GM21390 (cell line): ENCODE results near the gene NRCAM.

Experiments
- ATAC-seq: cut with Tn5 transposase; IDR thresholded peaks from one replicate; pipeline ENCODE4 v1.9.1; 2021; ENCODE audit not compliant: unreplicated experiment

The NRCAM gene

GRCh38 chr7:108252177-108252576, 204.1 kb downstream of the NRCAM start:
- ATAC-seq: no peak

DNA sequence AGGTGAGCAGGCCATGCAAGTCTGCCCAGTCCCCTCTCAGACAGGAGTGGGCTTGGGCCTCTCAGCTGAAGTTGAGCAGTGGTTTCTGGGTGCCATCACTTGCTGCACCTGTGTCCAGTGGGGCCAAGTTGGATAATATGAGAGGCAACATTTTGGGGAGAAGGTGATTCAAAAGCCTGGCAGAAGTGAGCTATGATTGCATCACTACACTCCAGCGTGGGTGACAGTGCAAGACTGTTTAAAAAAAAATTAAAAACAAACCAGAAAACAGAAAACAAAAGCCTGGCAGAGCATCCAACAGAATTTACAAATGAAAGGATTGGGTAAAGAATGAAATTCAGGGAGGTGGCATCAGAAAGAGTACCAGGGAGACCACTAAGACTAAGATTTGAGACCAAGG, 204.5 kb downstream of the NRCAM start:
- ATAC-seq: no peak

DNA sequence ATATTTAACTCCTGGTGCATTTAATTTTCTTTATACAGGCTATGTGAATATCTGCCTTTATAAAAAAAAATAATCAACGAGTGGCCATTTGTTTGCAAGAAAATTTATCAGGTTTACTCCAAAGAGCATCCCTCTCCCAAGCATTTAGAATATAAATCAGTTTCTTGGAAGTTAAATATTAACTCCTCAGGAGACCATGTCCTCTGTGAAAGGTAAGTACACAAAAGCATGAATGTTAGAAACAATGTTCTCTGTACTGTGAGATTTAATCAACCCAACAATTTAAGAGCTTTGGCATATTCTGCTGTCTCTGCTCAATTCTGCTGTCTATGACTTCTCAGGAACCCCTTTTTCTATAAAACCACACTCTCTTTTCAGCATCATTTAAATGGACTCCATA, 206.8 kb downstream of the NRCAM start:
- no peak for ATAC-seq

DNA sequence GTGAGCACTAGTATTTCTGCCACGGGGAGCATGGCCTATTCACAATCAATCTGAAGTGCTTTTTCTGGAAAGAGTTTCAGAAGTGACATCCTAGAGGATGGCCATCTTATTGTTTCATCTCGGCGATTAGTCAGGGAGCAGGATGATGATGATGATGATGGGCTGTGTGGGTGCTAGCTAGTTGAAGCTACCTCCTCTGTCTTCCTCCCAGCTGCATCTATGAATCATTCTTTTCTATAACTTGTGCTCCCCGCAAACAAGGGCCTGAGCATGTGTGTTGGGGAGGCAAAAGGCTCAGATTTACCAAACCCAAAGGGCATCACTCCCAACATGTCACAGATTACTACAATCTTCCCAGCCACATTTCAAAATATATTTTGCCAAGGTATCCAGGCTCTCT, 207.4 kb downstream of the NRCAM start:
- no peak for ATAC-seq

GRCh38 chr7:108248418-108248817, 207.8 kb downstream of the NRCAM start:
- ATAC-seq: no peak

DNA sequence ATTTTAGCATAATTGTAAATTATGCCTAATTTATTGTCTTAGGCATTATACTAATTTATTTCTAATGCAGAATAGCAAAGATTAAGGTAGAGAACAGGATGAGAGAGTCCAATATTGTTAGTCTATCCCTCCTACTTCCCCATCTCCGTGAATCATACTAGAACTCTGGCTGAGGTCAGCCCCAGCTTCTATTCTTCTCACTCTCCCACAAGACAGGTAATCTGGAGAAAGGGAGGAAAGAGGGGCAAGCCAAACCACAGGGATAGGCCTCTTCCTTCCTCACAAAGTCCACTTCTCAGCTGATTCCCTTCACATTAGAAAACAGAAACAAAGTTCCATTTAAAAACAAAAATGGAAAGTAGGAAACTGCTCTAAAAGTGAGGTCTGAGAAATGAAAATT, 208.6 kb downstream of the NRCAM start:
- no peak for ATAC-seq

DNA sequence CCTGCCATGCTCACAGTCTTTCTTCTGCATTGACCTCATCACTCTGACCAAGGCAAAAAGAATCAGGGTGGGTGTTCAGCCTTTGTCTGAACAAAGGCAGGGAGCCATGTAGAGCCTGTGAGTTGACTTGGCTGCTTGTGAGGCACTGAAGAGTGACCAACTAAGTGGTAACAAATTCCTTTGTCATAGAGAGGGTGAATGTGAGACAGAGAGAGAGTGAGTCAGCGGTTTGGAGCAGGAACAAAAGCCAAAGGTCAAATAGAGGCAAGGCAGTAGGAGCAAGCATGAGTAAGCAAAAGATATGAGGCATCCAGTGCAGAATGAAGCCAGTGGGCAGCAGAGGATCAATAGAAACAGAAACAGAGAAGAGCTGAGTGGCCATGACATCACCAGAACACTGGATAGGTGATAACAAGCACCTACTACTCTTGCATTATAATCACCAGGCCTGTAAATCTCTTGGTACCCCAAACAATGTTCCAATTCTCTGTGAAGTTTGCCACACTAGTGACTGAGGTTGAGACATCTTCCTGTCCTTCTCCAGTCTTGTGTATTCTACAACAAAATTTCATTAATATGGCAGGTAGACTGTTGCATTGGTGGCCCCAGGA, 209.9 kb downstream of the NRCAM start:
- ATAC-seq: peak; percentile 73

DNA sequence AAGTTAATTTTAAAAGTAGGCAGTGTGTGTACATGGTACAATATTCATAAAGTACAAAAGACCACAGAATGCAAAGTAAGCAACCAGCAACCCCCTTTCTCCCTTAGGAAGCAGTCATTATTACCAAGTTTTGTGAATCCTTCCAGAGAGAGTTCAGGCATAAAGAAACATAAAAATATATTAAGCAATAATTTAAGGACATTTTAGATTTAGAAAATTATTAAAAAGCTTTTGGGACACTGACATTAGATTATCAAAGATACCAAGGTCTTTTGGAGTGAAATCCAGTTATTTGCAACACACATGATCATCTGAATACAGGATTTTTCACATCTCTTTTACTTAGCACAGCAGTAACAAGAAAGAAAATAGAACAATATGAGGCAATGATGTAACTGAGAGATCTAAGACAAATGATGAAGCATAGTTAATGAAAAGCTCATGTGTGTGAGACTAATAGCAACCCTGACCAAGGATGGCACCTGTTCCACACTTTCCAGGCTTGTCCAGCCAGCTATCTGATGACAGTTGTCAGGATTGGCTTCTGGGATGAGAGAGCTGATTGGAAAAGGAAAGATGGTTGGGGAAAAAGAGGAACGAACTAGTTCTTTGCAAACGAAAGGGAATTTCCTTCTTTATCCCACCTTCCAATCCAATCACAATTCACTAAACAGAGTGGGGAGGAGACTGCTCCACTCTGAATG, 210.6 kb downstream of the NRCAM start:
- no peak for ATAC-seq

DNA sequence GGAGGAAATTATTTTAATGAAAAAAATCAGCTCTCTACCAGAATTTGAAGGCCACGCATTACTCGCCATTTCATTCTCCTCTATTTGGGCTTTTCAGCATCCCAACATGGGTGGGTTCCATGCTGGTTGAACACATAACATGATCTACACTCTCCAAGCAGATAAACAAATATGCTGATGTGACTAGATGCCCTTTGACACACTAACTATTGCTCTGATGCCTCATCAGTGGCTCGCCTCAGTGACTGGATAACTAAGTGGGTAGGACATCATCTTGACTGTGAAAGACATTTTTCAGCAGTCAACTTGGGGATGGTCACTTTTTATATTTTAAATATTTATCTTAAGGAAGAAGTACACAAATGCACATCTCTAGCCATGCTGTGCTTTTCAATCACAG, 212.1 kb downstream of the NRCAM start:
- no peak for ATAC-seq

- no peak for ATAC-seq
Observed at GRCh38 chr7:108239501-108240225, 216.6 kb downstream of the NRCAM start.

DNA sequence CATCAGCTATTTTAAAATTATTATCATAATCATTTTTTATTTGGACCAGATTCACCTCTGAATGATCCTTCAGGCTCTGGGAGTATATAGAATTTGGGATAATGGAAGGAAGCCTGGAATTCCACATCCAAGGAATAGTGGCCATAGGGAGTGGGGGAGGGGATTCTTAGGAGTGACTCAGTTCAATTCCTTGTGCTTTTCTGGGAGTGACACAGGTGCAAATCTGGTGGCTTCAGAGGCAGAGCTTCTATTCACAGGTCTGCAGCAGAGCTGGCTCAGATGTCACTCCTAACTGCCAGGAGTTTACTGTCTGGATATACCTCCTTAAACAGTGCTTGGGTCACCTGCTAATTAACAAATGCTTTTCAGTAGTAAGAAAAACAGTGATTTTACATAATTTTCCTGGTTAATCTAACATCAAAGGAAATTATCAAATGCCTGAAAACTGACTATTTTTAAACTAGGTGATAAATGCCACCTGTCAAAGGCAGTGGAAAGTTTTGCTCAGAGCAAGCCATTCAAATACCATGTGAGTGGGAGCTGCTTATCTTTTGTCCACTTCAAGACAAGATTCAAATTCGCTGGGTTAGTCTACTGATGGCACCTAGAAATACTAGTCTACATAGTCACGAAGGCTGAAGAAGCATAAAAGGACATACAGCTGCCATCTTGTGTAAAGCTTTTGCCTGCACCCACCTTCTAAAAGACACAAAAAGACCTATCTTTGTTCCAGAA, 219.4 kb downstream of the NRCAM start:
- no peak for ATAC-seq

DNA sequence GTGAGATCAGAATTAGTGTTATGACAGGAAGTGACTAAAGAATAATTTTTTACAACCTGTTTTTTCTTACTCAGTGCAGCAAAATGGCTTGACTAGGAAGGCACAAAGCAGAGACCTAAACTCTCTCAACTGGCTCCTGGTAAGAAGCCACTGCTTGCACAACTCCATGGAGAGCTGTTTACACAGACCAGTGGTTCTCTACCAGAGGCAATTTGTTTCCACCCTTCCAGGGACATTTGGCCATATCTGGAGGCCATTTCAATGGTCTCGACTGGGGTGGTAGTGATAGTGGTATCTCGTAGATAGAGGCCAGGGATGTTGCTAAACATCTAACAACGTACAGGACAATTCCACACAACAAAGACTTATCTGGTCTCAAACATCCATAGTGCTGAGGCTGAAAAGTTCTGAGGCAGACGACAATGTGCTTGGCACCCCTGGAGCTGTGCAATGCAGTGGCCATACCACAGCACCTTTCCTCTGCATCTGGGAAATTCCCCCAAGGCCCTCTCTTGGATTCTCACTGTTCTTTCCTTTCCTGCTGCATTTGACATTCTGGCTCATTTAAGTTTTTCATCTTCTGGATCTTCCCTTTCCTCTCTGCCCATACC, 220.7 kb downstream of the NRCAM start:
- no peak for ATAC-seq

GRCh38 chr7:108234971-108235450, 221.2 kb downstream of the NRCAM start:
- ATAC-seq: no peak

GRCh38 chr7:108234281-108234680, 222.0 kb downstream of the NRCAM start:
- ATAC-seq: no peak

GRCh38 chr7:108232076-108232475, 224.2 kb downstream of the NRCAM start:
- ATAC-seq: no peak

DNA sequence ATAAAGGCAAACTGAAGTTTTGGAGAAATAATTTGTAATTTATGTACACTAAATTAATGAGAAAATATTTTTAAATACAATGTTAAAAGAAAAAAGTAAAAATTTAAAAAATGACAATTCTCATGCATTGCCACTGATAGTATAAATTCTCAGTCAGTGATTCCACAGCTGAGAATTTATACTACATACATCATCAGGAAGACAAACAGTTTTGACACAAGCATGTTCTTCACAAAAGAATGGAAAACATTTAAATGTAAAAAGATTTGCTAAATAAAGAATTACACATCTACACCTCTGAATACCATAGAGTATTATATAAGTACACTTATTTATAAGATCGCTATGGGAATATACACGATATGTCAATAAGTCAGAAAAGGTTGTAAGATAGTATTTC, 225.0 kb downstream of the NRCAM start:
- ATAC-seq: no peak

GRCh38 chr7:108227366-108227765, 228.9 kb downstream of the NRCAM start:
- ATAC-seq: no peak

GRCh38 chr7:108226816-108227299, 229.4 kb downstream of the NRCAM start:
- no peak for ATAC-seq

- no peak for ATAC-seq
Observed at GRCh38 chr7:108225531-108226181, 230.6 kb downstream of the NRCAM start.

DNA sequence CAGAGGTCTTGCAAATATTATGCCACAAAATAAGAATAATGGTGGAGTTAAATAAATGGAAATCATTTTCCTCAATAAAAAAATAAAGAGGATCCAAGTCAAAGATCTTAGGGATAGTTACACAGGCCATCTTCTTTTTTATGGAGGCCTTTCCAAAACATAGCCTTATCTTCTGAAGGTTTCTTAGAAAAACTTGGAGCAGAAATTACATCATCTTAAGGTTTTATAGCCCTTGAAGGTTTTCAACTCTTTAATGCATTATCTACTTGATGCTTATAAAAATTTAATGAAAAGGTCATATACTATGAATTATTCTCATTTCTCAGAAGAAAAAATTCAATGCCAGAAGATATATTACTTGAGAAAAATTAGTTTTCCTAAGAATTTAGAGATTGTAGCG, 231.8 kb downstream of the NRCAM start:
- no peak for ATAC-seq
